ENCODE measurements around the gene RTN4RL1. TPM values are rescaled to one million over a fixed set of nuclear protein-coding genes. Genes with fewer than 3 reads are reported as not detected.
A peak's percentile ranks its signal among the peaks of the same experiment; 100 is the strongest.

The RTN4RL1 gene
- total and polyA plus RNA-seq, 9 of the 15 experiments (the other 6 are each of a cell fraction or from before 2014, with no cell fraction given) = 0.04 to 0.06 (median 0.04) TPM; not detected in 5

DNA sequence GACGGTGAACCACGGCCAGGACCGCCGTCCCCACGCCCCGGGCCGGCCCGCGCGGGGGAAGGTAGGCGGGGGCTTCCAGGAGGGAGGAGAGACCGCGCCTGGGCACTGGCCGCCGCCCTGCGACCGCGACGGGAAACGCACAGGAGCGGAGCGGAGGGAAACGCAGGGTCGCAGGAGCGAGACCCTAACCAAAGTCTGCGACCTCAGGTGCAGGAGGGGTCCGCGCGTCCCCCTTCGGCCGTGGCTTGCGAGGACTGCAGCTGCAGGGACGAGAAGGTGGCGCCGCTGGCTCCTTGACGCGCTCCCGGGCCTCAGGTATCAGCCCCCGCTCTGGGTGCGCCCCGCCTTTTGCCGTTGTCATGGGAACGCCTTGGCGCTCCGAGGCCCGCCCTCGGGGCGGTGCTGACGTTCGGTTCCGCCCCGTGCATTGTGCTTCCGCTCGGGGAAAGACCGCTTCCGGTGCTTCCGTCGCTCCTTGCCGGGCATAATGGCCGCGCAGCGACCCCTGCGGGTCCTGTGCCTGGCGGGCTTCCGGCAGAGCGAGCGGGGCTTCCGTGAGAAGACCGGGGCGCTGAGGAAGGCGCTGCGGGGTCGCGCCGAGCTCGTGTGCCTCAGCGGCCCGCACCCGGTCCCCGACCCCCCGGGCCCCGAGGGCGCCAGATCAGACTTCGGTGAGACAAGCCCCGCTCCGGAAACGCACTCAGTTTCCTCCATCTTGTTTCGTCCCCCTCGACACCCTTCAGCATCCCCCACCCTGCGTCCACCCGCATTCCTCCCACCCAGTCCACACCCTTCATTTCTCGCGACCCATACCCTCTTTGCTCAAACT is 16.6 kb upstream of the RTN4RL1 start, which contains the start of gene OVCA2 (continued):
- TF ChIP-seq HDAC3 (IDR thresholded peaks at IDR 0.05; ENCODE audit: borderline replicate concordance, partially characterized antibody) (no peak), NFIC (IDR thresholded peaks at IDR 0.05) (no peak), TFAM (CRISPR knock-in tag; conservative IDR thresholded peaks at IDR 0.05) (no peak), MEF2D (tag; conservative IDR thresholded peaks at IDR 0.05; ENCODE audit: low read depth) (no peak), MAZ (CRISPR knock-in tag; conservative IDR thresholded peaks at IDR 0.05 in 1 of 2, IDR thresholded peaks at IDR 0.05 in 1 of 2) (peak; percentile 82 to 92; a peak in 3 of 4 replicates), POLR2AphosphoS2 (IDR thresholded peaks at IDR 0.05; ENCODE audit: low read length) (0 out of 2 replicates have a peak, but pooled peaks have one; percentile 76), HNRNPH1 (optimal IDR thresholded peaks at IDR 0.05; ENCODE audit: low read depth, low read length) (no peak)
- TF ChIP-seq, protein P1, sequence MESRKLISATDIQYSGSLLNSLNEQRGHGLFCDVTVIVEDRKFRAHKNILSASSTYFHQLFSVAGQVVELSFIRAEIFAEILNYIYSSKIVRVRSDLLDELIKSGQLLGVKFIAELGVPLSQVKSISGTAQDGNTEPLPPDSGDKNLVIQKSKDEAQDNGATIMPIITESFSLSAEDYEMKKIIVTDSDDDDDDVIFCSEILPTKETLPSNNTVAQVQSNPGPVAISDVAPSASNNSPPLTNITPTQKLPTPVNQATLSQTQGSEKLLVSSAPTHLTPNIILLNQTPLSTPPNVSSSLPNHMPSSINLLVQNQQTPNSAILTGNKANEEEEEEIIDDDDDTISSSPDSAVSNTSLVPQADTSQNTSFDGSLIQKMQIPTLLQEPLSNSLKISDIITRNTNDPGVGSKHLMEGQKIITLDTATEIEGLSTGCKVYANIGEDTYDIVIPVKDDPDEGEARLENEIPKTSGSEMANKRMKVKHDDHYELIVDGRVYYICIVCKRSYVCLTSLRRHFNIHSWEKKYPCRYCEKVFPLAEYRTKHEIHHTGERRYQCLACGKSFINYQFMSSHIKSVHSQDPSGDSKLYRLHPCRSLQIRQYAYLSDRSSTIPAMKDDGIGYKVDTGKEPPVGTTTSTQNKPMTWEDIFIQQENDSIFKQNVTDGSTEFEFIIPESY (CRISPR knock-in tag; IDR thresholded peaks at IDR 0.05) = no peak
- TF ChIP-seq, protein P2, sequence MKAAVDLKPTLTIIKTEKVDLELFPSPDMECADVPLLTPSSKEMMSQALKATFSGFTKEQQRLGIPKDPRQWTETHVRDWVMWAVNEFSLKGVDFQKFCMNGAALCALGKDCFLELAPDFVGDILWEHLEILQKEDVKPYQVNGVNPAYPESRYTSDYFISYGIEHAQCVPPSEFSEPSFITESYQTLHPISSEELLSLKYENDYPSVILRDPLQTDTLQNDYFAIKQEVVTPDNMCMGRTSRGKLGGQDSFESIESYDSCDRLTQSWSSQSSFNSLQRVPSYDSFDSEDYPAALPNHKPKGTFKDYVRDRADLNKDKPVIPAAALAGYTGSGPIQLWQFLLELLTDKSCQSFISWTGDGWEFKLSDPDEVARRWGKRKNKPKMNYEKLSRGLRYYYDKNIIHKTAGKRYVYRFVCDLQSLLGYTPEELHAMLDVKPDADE (conservative IDR thresholded peaks at IDR 0.05; ENCODE audit: control insufficient read depth, low read depth, low read length) = peak; percentile 49
- TF ChIP-seq, protein P3, sequence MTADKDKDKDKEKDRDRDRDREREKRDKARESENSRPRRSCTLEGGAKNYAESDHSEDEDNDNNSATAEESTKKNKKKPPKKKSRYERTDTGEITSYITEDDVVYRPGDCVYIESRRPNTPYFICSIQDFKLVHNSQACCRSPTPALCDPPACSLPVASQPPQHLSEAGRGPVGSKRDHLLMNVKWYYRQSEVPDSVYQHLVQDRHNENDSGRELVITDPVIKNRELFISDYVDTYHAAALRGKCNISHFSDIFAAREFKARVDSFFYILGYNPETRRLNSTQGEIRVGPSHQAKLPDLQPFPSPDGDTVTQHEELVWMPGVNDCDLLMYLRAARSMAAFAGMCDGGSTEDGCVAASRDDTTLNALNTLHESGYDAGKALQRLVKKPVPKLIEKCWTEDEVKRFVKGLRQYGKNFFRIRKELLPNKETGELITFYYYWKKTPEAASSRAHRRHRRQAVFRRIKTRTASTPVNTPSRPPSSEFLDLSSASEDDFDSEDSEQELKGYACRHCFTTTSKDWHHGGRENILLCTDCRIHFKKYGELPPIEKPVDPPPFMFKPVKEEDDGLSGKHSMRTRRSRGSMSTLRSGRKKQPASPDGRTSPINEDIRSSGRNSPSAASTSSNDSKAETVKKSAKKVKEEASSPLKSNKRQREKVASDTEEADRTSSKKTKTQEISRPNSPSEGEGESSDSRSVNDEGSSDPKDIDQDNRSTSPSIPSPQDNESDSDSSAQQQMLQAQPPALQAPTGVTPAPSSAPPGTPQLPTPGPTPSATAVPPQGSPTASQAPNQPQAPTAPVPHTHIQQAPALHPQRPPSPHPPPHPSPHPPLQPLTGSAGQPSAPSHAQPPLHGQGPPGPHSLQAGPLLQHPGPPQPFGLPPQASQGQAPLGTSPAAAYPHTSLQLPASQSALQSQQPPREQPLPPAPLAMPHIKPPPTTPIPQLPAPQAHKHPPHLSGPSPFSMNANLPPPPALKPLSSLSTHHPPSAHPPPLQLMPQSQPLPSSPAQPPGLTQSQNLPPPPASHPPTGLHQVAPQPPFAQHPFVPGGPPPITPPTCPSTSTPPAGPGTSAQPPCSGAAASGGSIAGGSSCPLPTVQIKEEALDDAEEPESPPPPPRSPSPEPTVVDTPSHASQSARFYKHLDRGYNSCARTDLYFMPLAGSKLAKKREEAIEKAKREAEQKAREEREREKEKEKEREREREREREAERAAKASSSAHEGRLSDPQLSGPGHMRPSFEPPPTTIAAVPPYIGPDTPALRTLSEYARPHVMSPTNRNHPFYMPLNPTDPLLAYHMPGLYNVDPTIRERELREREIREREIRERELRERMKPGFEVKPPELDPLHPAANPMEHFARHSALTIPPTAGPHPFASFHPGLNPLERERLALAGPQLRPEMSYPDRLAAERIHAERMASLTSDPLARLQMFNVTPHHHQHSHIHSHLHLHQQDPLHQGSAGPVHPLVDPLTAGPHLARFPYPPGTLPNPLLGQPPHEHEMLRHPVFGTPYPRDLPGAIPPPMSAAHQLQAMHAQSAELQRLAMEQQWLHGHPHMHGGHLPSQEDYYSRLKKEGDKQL (CRISPR knock-in tag; IDR thresholded peaks at IDR 0.05; ENCODE audit: borderline replicate concordance) = no peak
